Measurements from ENCODE around the gene FOXD2. TPM values are rescaled to one million over a fixed set of nuclear protein-coding genes. Genes with fewer than 3 reads are reported as not detected.

FOXD2 gene
- total RNA-seq, 2 donors from 2014 or later, result 0.04 TPM; not detected in 1

- peak; percentile 16 for DNase-seq (ENCODE audit: low spot score)
- H3K27me3 ChIP-seq, result no peaks in the 10 kb centered on the region
These were observed 41.1 kb upstream of the FOXD2 start for GRCh38 chr1:47396671-47397196.

DNA sequence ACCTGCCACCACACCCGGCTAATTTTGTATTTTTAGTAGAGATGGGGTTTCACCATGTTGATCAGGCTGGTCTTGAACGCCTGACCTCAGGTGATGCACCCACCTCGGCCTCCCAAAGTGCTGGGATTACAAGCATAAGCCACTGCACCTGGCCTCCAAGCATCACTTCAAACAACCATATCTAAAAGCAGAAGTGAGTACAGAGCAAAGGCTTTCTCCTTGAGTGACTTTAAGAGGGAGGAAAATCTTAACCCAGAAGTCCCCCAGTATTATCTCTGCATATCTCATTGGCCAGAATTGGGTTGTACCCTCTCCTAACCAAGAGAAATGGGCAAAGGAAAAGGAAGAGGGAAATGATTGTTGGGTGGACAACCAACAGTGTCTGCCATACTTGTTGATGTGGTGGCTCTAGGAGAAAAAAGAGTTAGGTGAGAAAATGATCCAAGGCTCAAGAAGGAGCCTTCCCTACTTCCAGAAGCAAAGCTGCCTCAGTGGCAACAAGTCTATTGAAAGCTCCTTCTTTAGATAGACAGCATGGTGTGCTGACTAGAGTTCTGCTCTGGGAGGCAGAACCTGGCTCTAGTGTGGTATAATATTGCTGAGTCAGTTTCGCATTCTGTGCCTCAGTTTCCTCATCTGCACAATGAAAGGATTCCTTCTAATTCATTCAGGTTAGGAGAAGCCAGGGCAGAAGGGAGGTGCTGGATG lies 38.6 kb upstream of the FOXD2 start:
- no peaks in the 10 kb centered on the region for H3K27me3 ChIP-seq
- no peaks in the 10 kb centered on the region for H3K4me1 ChIP-seq
- H3K9me3 ChIP-seq, result no peaks in the 10 kb centered on the region
- no peak overlapping the region for H3K27ac ChIP-seq
- H3K36me3 ChIP-seq, result no peaks in the 10 kb centered on the region
- no peak overlapping the region for H3K4me3 ChIP-seq
- no peak for TF ChIP-seq CTCF (IDR thresholded peaks at IDR 0.05)
- no peak for DNase-seq (ENCODE audit: low spot score)

More at GRCh38 chr1:47396671-47397196, 41.1 kb upstream of the FOXD2 start:
- H3K36me3 ChIP-seq, result no peaks in the 10 kb centered on the region
- H3K27ac ChIP-seq, result no peak overlapping the region
- no peak overlapping the region for H3K4me3 ChIP-seq
- no peaks in the 10 kb centered on the region for H3K9me3 ChIP-seq
- no peak for TF ChIP-seq CTCF (IDR thresholded peaks at IDR 0.05)
- H3K4me1 ChIP-seq, result no peaks in the 10 kb centered on the region

DNA sequence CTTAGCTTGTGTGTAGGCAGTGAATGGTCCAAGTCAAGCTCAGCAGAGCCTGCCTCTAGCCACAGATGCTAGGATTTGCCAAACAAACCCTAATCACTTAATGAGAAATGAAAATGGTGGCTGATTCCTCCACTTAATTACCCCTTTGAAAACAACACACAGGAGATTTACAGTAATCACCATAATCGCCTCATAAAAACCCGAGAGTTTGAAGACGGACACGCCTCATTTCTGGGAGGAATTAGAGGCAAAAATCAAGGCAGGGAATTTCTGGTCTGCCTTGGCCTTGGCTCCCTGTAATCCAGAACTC lies 38.0 kb upstream of the FOXD2 start:
- no peak for DNase-seq (ENCODE audit: low spot score)
- no peaks in the 10 kb centered on the region for H3K36me3 ChIP-seq
- no peaks in the 10 kb centered on the region for H3K27me3 ChIP-seq
- H3K9me3 ChIP-seq, result no peaks in the 10 kb centered on the region
- no peak overlapping the region for H3K27ac ChIP-seq
- TF ChIP-seq CTCF (IDR thresholded peaks at IDR 0.05), result no peak
- no peaks in the 10 kb centered on the region for H3K4me1 ChIP-seq
- H3K4me3 ChIP-seq, result no peak overlapping the region

GRCh38 chr1:47401761-47402160 lies 36.1 kb upstream of the FOXD2 start:
- no peaks in the 10 kb centered on the region for H3K27me3 ChIP-seq

GRCh38 chr1:47402591-47402990 lies 35.3 kb upstream of the FOXD2 start:
- Histone ChIP-seq H3K4me3 (no peak overlapping the region), H3K9me3 (no peaks in the 10 kb centered on the region), H3K27me3 (no peaks in the 10 kb centered on the region), H3K27ac (no peak overlapping the region), H3K36me3 (no peaks in the 10 kb centered on the region), H3K4me1 (no peaks in the 10 kb centered on the region)
- DNase-seq (ENCODE audit: low spot score), result no peak
- no peak for TF ChIP-seq CTCF (IDR thresholded peaks at IDR 0.05)

More at GRCh38 chr1:47401761-47402160, 36.1 kb upstream of the FOXD2 start:
- DNase-seq (ENCODE audit: low spot score), result no peak
- Histone ChIP-seq H3K36me3 (no peaks in the 10 kb centered on the region), H3K9me3 (no peaks in the 10 kb centered on the region), H3K27ac (no peak overlapping the region), H3K4me1 (no peaks in the 10 kb centered on the region), H3K4me3 (no peak overlapping the region)
- TF ChIP-seq CTCF (IDR thresholded peaks at IDR 0.05), result no peak

Measured in right atrium auricular region (tissue), 2 donors.